ENCODE results near the gene LRBA. TPM values are rescaled to one million over a fixed set of nuclear protein-coding genes. Genes with fewer than 3 reads are reported as not detected.

The LRBA gene
- total RNA-seq, 6 experiments from 2014 or later, result 13.6 to 17.6 (median 15.0) TPM

GRCh38 chr4:150982557-150983233, 32.4 kb downstream of the LRBA start:
- TF ChIP-seq CTCF (IDR thresholded peaks at IDR 0.05), result no peak
- H3K36me3 Mint-ChIP-seq (ENCODE audit: low read depth), result no peaks in the 10 kb centered on the region
- H3K4me1 Mint-ChIP-seq (ENCODE audit: low read depth), result peaks cover 5% of the 10 kb centered on the region; the same call in 1 of the 2 replicates
- no peak overlapping the region for H3K4me3 Mint-ChIP-seq
- no peaks in the 10 kb centered on the region for H3K9me3 Mint-ChIP-seq
- H3K27me3 Mint-ChIP-seq (ENCODE audit: insufficient read depth), result no peaks in the 10 kb centered on the region
- DNase-seq, result peak; percentile 11
- H3K27ac Mint-ChIP-seq, result no peak overlapping the region

DNA sequence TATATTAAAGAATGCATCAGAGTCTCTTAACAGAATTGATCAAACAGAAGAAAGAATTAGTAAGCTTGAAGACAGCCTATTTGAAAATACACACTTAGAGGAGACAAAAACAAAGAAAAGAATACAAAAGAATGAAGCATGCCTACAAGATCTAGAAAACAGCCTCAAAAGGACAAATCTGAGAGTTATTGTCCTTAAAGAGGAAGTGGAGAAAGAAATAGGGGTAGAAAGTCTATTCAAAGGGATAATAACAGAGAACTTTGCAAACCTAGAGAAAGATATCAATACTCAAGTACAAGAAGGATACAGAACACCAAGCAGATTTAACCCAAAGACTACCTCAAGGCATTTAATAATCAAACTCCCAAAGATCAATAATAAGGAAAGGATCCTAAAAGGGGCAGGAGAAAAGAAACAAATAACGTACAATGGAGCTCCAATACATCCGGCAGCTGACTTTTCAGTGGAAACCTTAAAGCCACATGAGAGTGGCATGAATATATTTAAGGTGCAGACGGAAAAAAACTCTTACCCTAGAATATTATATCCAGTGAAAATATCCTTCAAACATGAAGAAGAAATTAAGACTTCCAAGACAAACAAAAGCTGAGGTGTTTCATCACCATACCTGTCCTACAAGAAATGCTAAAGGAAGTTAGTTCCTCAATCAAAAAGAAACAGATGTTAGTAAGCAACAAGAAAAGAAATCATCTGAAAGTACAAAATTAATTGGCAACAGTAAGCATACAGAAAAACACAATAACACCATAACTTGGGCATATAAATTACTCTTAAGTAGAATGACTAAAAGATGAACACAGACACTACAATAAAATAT, 36.1 kb downstream of the LRBA start:
- no peaks in the 10 kb centered on the region for H3K36me3 Mint-ChIP-seq (ENCODE audit: low read depth)

DNA sequence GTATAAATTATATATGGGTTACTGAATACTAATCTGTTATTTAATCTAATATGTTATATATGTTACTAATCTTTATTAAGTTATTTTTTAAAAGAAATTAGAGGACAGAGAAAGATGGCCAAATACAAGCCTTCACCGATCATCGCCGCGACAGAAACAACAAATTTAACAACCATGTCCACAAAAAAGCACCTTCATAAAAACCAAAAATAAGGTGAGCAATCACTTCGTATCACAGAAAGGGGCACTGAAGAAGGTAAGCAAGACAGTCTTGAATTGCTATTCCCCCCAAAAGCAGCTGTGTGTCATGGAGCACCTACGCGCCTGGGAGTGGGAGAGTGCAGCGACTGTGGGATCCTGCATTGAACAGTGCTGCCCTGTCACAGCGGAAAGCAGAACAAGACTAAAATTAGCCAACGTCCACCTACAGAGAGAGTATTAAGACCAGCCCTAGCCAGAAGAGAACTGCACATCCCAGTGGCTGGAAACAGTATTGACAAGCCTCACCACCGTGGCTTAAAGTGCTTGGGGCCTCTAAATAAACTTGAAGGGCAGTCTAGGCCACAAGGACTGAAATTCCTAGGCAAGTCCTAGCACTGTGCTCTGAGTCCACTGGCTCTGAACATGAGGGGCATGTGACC, 38.5 kb downstream of the LRBA start:
- peaks cover 9% of the 10 kb centered on the region for H3K4me1 Mint-ChIP-seq (ENCODE audit: low read depth)
- no peak overlapping the region for H3K4me3 Mint-ChIP-seq
- H3K36me3 Mint-ChIP-seq (ENCODE audit: low read depth), result no peaks in the 10 kb centered on the region
- H3K27me3 Mint-ChIP-seq (ENCODE audit: insufficient read depth), result no peaks in the 10 kb centered on the region; the same call in 1 of the 2 replicates
- no peaks in the 10 kb centered on the region for H3K9me3 Mint-ChIP-seq
- DNase-seq, result no peak
- TF ChIP-seq CTCF (IDR thresholded peaks at IDR 0.05), result no peak
- no peak overlapping the region for H3K27ac Mint-ChIP-seq

More for the DNA sequence above, 36.1 kb downstream of the LRBA start:
- no peak overlapping the region for H3K4me3 Mint-ChIP-seq
- H3K4me1 Mint-ChIP-seq (ENCODE audit: low read depth), result peaks cover 9% of the 10 kb centered on the region
- DNase-seq, result no peak
- H3K27me3 Mint-ChIP-seq (ENCODE audit: insufficient read depth), result no peaks in the 10 kb centered on the region; the same call in 1 of the 2 replicates
- no peaks in the 10 kb centered on the region for H3K9me3 Mint-ChIP-seq
- TF ChIP-seq CTCF (IDR thresholded peaks at IDR 0.05), result no peak
- H3K27ac Mint-ChIP-seq, result no peak overlapping the region

DNA sequence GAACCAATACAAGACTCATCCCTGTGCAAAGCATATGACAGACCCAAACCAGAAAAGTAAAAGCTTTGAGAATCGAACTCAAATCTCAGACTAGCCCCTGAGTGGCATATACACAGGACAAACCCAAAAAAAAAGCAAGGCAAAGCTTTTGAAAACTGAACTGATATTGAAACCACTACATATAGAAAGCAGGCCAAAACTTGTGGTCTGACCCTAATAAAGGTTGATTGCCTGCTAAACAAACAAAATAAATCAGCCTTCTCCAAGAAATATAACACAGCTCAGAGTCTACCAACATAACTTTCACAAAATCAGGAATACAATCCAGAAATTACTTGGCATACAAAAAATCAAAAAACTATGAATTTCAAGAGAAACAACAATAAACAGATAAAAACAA, 40.3 kb downstream of the LRBA start:
- Mint-ChIP-seq H3K9me3 (no peaks in the 10 kb centered on the region), H3K27ac (no peak overlapping the region), H3K36me3 (ENCODE audit: low read depth) (no peaks in the 10 kb centered on the region), H3K27me3 (ENCODE audit: insufficient read depth) (no peaks in the 10 kb centered on the region; the same call in 1 of the 2 replicates), H3K4me1 (ENCODE audit: low read depth) (peaks cover 9% of the 10 kb centered on the region), H3K4me3 (no peak overlapping the region)
- no peak for DNase-seq
- TF ChIP-seq CTCF (IDR thresholded peaks at IDR 0.05), result no peak

DNA sequence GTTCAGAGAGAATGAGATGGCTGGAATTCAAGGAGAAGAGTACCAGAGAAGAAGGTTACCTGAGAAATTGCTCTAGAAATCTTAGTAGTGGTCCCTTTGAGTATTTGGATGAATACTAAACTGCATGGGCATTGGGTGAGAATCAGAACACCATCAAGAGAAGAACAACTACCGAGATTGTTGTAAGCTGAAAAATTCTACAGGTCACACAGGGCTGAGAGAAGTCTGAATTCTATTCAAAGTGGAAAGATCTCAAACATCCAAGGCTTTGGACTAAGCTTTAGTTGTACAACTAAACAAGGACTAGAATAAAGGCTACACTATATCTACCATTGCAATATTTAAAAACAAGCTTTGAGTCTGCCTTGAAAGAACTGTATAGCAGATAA, 40.8 kb downstream of the LRBA start:
- Mint-ChIP-seq H3K4me3 (no peak overlapping the region), H3K9me3 (no peaks in the 10 kb centered on the region), H3K36me3 (ENCODE audit: low read depth) (no peaks in the 10 kb centered on the region), H3K27me3 (ENCODE audit: insufficient read depth) (no peaks in the 10 kb centered on the region; the same call in 1 of the 2 replicates), H3K27ac (no peak overlapping the region), H3K4me1 (ENCODE audit: low read depth) (peaks cover 11% of the 10 kb centered on the region)
- DNase-seq, result no peak
- no peak for TF ChIP-seq CTCF (IDR thresholded peaks at IDR 0.05)

All from HFFc6 (cell line).